ENCODE data around the gene RNF146.
A peak's percentile ranks its signal among the peaks of the same experiment; 100 is the strongest.
"Not testable (repeated sequence)": the region's sequence is repeated elsewhere in the genome, so short reads cannot be mapped to it uniquely, and the experiment has no call there.

RNF146 gene

DNA sequence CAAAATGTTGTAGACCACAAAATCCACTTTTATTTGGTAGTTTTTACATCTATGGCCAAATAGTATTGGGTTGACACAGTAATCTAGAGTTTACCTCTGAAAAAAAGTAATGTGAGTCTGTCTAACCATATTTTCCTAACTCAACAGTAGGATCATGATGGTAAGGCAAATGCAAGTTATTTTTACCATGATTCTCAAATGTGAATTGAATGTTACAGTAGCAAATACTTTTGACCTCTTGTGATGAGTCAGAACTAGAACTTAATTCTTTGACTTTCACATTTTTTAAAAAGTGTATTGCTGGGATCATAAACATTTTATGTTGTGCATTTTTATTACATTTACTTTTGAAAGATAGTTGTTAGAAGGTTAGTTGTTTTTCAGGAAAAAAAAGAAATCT is 22.0 kb downstream of the RNF146 start:
- DNase-seq (ENCODE audit: low spot score) = no peak

GRCh38 chr6:127289934-127290333 is 23.3 kb downstream of the RNF146 start:
- no peak for DNase-seq (ENCODE audit: low spot score)

GRCh38 chr6:127290391-127291265 is 24.0 kb downstream of the RNF146 start:
- DNase-seq (ENCODE audit: low spot score) = no peak

- DNase-seq (ENCODE audit: low spot score) = peak; percentile 16
Measured at GRCh38 chr6:127291495-127291894, 24.8 kb downstream of the RNF146 start.

GRCh38 chr6:127297502-127298070 is 30.9 kb downstream of the RNF146 start:
- DNase-seq (ENCODE audit: low spot score) = no peak

DNA sequence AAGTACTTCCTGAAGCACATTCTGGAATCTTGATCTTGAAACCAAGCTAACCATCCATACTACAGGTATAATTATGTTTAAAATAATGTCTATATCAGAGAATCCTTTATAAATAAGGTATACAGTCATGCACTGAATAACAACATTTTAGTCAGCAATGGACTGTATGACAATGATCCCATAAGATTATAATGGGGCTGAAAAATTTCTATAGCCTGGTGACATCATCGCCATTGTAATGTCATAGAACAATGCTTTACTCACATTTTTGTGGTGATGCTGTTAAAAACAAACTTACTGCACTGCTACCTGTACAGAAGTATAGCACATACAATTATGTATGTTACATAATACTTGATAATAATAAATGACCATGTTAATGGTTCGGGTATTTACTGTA is 31.8 kb downstream of the RNF146 start:
- DNase-seq (ENCODE audit: low spot score) = no peak

- no peak for DNase-seq (ENCODE audit: low spot score)
Measured at GRCh38 chr6:127299522-127300240, 33.0 kb downstream of the RNF146 start.

GRCh38 chr6:127300411-127300810 is 33.7 kb downstream of the RNF146 start:
- DNase-seq (ENCODE audit: low spot score) = no peak

DNA sequence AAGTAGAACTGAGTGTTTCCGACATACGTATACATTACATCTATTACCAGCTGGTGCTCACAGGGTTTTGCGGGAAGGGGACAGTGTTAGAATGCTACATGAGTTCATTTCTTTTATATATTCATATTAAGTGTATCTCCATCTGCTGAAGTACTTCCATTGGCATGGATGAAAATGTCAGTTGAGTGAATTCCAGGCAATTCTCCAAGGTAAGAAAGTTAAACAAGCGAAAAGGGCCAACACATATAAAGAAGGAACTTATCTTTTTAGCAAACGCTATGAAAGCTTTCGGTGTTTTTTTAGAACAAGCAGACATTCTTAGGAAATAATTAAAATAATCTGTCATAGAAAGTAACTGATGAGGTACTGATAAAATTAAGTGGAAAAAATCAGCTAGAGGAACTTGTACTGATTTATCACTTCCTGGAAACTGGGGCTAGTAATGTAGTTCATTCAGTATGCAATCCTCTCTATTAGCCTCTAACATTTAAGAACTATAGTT is 34.6 kb downstream of the RNF146 start:
- DNase-seq (ENCODE audit: low spot score) = no peak

DNA sequence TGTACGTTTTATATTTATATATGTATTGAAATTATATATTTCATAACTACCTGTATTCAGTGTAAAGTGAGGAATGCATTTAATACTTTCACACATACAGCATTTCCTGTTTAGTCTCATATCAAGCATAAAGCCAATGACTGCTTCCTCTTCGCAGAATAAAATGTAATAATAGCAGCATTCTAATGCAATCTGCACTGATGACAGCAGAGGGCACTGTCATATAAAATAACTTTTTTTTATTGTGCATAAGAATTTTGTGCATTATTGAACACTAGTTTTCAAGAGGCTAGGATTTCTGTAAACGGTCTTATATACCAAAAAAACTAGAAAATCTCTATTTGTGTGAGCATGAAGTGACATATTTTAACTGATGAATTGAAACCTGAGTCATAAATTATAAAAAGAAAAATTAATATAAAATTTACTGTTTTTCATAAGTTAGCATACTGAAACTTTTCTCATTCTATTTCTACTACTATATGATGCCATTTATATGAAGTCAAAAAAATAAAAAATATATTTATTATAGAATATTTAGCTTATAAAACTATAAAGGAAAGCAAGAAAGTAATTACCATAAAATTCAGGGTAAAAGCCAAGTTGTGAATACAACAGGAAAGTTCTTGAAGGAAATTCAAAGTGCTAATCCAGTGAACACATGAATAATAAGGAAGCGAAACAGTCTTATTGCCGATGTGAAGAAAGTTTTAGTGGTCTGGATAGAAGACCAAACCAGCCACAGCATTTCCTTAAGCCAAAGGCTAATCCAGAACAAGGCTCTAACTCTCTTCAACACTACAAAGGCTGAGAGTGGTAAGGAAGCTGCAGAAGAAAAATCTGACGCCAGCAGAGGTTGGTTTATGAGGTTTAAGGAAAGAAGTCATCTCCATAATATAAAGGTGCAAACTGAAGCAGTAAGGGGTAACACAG is 36.3 kb downstream of the RNF146 start:
- peak; percentile 69 for DNase-seq (ENCODE audit: low spot score)

DNA sequence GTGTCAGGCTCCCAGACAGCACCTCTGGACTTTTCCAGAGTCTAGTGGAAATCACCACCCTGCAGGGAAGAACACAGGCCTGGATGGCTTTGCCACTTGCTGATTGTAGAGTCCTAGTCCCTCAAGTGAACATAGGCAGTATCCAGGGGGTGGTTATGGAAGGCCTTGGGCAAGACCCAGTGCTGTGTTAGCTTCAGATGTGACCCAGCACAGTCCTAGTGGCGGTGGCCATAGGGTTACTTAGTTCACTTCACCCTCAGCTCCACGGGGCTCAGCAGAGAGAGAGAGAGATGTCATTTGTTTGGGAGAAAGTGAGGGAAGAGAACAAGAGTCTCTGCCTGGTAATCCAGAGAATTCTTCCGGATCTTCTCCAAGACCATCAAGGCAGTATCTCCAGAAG is 37.3 kb downstream of the RNF146 start:
- no peak for DNase-seq (ENCODE audit: low spot score)

DNA sequence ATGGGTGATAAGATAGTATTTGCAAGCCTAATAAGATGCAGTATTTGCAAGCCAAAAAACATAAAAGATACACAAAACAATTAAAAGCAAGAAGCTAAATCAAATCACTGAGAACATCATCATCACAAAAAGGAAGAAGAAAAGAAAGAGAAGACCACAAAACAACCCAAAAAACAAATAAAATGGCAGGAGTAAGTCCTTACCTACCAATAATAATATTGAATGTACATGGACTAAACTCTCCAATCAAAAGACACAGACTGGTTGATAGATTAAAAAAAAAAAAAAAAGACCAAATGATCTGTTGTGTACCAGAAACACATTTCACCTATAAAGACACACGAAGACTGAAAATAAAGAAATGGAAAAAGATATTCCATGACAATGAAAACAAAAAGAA is 39.1 kb downstream of the RNF146 start:
- DNase-seq (ENCODE audit: low spot score) = no peak

DNA sequence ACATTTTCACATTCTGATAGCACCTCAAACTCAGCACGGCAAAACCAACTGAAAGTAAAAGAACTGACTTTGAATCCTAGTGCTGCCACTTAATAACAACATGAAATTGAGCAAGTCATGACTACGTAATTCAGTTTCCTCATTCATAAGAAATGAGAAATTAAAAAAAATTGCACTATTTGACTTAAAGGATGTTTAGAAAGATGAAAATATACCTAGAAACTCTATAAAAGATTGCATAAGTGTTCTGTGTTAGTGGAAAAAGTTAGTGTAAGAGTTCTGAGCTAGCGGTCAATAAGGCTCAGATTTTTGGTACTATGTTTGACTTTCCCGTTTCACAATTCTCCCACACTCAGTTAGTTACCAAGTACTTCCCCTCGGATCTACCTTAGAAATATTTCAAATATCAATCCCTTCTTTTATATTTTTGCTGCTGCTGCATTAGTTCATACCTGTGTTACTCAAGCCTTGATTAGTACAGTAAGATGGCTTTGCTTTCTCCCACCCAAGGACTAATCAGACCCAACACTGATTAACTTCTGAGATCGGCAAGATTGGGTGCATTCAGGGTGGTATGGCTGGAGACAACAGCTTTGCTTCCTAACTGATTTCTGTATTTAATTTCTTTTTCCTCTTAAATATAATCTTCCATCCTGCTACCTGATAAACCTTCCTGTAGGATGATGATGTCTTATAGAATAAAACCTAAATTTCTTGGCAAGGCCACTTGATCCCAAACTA is 50.9 kb downstream of the RNF146 start:
- DNase-seq (ENCODE audit: low spot score) = no peak

DNA sequence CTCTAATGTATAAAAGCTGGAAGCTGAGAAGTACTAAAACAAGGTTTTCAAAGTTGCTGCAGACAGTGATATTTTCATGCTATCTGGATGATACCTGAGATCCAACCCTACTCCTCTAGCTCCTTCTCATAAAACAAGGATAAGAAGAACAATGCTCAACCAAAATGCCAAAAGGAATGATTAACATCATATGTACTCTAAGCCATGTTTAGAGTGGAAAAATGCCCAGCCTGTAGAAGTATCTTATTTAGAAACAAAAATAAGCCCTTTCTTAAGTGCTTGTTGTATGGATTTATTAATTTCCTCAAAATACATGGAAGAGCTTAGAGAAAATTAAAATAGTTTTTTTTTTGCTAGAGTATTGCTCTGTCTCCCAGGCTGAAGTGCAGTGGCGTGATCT is 53.0 kb downstream of the RNF146 start:
- DNase-seq (ENCODE audit: low spot score) = no peak

GRCh38 chr6:127328043-127328609 is 61.5 kb downstream of the RNF146 start:
- no peak for DNase-seq (ENCODE audit: low spot score)

GRCh38 chr6:127331256-127331655 is 64.6 kb downstream of the RNF146 start:
- not testable (repeated sequence) for DNase-seq (ENCODE audit: low spot score)

DNA sequence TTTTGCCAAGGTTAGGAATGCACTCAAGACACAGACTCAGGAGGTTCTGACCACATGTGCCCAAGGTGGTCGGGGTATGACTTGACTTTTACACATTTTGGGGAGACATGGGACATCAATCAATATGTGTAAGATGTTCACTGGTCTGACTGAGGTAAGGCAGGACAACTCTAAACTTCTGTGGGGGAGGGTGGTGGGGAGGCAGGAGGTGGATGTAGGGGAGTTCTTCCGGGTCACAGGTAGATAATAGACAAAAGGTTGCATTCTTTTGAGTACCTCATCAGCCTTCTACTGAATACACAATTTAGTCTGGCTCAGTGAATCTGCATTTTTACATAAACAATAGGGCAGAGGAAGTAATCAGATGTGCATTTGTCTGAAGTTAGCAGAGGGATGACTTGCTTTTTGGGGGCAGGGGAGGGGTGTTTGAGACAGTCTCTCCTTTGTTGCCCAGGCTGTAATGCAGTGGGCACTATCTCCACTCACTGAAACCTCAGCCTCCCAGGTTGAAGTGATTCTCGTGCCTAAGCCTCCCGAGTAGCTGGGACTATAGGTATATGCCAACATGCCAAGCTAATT is 65.8 kb downstream of the RNF146 start:
- DNase-seq (ENCODE audit: low spot score) = no peak
